Kidney epithelial cell (primary cell): ENCODE results near the gene AMT. TPM values are rescaled to one million over a fixed set of nuclear protein-coding genes. Genes with fewer than 3 reads are reported as not detected.

ENCODE experiments used
- DNase-seq: peaks from one replicate; pipeline ENCODE4 v3.0.0-alpha.2; 2010; ENCODE audit warnings: low read depth
- H3K27me3 ChIP-seq: 2 replicates; pipeline ENCODE4 v1.6.0; 2011; ENCODE audit warnings: low read length; ENCODE audit not compliant: control insufficient read depth, insufficient read depth
- H3K36me3 ChIP-seq: 2 replicates; pipeline ENCODE4 v1.5.1; 2011; ENCODE audit warnings: low read length; ENCODE audit not compliant: control insufficient read depth, insufficient read depth
- H3K4me3 ChIP-seq: 2 replicates; pipeline ENCODE4 v1.5.1; 2011; ENCODE audit warnings: low read depth, mild to moderate bottlenecking, control low read depth, low read length
- total RNA-seq: library from RNA; depleted of rRNA; stranded (reverse); fragments of >200 nt; gene quantifications from 2 replicates; pipeline ENCODE4 v1.2.3, GENCODE V29; 2015
- TF ChIP-seq, protein P1 (sequence below): IDR thresholded peaks from 2 replicates; pipeline ENCODE4 v1.5.1; 2011; ENCODE audit warnings: mild to moderate bottlenecking, moderate library complexity, low read length, control low read depth, inconsistent platforms; ENCODE audit not compliant: insufficient read depth, poor library complexity, severe bottlenecking

AMT gene
- total RNA-seq, 1 donor from 2014 or later: 6.6 TPM

DNA sequence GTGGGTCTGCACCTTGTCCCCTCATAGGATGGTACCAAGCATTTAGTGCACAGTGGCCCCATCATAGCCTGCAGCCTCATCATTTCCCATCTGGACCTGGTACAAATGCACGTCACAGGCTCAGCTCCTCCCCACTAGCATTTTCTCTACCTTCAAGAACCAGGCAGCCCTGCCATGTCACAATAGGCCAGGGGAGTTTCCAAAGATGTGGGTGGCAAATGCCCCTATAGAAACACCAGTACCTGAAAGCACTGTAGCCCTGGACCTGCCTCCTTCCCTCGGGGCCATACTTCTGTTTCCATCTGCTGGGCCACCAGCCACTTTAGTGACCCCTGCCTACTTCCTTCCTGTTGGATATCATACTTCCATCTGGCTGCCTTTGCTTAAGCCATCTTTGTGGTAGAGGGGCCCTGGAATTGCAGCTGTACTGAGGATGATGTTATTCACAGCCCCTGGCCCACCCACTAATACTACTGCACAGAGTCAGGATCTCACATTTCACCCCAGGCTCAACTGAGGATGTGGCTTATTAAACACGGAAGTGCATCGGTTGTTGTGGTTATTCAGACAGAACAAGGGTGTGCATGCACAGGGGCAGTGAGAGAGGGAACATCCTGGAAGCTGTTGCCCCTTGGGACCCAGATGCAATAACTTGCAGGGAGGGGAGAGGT, 6.2 kb downstream of the AMT start:
- TF ChIP-seq, protein P1, sequence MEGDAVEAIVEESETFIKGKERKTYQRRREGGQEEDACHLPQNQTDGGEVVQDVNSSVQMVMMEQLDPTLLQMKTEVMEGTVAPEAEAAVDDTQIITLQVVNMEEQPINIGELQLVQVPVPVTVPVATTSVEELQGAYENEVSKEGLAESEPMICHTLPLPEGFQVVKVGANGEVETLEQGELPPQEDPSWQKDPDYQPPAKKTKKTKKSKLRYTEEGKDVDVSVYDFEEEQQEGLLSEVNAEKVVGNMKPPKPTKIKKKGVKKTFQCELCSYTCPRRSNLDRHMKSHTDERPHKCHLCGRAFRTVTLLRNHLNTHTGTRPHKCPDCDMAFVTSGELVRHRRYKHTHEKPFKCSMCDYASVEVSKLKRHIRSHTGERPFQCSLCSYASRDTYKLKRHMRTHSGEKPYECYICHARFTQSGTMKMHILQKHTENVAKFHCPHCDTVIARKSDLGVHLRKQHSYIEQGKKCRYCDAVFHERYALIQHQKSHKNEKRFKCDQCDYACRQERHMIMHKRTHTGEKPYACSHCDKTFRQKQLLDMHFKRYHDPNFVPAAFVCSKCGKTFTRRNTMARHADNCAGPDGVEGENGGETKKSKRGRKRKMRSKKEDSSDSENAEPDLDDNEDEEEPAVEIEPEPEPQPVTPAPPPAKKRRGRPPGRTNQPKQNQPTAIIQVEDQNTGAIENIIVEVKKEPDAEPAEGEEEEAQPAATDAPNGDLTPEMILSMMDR: no peak
- no peak overlapping the region for H3K4me3 ChIP-seq
- H3K27me3 ChIP-seq: no peaks in the 10 kb centered on the region
- no peak for DNase-seq
- peaks cover 2% of the 10 kb centered on the region for H3K36me3 ChIP-seq

DNA sequence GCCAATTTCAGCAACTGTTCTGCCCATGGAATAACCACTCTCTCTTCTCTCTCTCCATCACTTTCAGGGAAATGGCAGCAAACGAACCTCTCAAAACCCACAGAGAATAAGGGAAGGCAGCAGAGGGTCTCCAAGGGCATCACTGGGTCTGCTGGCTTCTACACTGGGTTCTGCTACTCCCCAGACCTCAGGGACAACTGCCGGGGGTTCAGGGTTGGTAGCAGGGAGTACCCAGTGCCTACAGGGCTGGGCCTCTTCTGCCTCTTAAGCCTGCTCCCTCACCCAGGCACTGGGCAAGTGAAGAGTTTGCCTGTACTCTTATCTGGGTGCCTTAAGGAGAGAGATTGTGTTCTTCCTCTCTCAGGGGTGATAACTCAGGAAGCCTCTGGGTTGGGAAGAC, 7.5 kb downstream of the AMT start:
- peaks cover 2% of the 10 kb centered on the region for H3K36me3 ChIP-seq
- DNase-seq: no peak
- TF ChIP-seq, protein P1: no peak
- H3K27me3 ChIP-seq: no peaks in the 10 kb centered on the region
- H3K4me3 ChIP-seq: no peak overlapping the region

DNA sequence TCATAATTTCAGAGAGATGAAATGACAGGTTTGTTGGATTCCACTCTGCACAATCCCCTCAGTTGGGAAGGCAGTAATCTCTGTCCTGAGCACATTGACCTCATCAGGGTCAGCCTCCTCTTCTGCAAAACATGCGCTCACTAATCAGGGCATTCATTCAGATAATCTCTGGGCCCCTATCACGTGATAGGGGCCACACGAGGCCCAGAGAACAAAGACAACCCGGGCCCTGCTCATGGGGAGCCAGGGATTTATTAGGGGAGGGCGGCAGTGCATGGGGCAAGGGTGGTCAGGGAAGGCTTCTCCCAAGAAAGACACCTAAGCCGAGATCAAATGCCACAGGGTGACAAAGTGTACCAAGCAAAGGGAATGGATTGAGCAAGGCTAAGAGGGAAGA, 8.9 kb downstream of the AMT start:
- no peaks in the 10 kb centered on the region for H3K27me3 ChIP-seq
- peaks cover 2% of the 10 kb centered on the region for H3K36me3 ChIP-seq
- H3K4me3 ChIP-seq: peak overlapping the region; percentile 83
- TF ChIP-seq, protein P1: no peak
- DNase-seq: no peak

DNA sequence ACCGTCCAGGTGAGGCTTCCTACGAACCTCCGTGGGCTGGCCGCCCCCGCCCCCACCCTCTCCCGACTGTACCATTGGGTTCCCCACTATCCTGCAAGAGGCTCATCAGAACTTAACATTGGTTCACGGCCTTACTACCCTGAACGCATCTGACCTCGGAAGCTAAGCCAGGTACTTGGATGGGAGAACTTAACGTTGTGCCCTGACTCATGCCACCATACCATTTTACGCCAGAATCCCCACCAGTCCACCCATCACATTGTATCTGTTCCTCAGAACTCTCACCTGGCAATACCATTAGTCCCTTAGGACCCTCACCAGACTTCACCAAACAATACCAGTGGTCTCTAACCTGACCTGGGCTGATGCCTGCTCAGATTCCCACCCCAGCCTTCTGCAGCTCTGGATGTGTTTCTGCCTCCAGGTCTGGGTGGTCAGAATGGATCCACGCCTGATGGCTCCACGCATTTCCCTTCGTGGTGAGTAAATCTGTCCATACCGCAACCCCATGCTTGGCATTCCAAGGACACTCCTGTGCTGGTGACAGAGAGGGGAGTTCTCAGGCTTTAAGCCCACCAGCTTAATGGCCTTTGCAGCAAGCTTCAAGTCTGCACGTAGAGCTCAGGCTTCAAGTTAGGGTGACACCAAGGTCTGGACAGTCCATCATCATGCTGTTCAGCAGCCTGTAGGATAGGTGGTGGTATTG, 9.5 kb downstream of the AMT start:
- DNase-seq: no peak
- TF ChIP-seq, protein P1: no peak
- H3K4me3 ChIP-seq: peak overlapping the region; percentile 83
- no peaks in the 10 kb centered on the region for H3K27me3 ChIP-seq
- peaks cover 2% of the 10 kb centered on the region for H3K36me3 ChIP-seq

DNA sequence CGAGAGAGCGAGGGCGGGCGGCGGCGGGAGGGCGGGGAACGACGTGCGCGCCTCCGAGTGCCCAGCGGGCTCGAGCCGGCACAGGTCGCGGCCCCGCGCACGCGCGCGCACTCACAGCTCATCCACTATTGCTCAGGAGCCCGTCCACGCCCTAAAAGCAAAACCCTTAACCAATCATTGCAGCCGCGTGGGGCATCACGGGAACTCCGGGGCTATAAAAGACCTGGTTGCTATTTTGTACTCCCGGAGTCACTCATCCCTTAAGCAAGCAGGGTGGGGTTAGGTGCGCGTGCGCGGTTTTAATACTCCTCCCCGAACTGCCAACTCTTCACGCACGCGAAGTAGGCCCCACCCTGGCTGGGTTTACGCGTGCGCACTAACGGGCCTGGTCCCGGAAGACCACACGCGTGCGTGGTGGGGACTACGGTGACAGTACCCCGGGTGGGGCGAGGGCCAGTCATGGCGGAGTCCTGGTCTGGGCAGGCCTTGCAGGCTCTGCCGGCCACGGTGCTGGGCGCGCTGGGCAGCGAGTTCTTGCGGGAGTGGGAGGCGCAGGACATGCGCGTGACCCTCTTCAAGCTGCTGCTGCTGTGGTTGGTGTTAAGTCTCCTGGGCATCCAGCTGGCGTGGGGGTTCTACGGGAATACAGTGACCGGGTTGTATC, 10.2 kb downstream of the AMT start, which contains the start of the genes RHOA and TCTA:
TSS of gene RHOA (minus strand) at position 9 of the 664 bp plus-strand sequence. CDS start 36,387 bp downstream, outside the sequence.
TSS of gene TCTA (plus strand) at position 456 of the 664 bp plus-strand sequence. CDS start at position 460, 4 bp downstream.
- DNase-seq: peak; percentile 99
- TF ChIP-seq, protein P1: no peak
- H3K4me3 ChIP-seq: peak within 1 kb of the TSS; percentile 94
- no peaks in the 10 kb centered on the region for H3K27me3 ChIP-seq
- H3K36me3 ChIP-seq: peaks cover 2% of the 10 kb centered on the region
